ENCODE data around the gene MB21D2. TPM values are rescaled to one million over a fixed set of nuclear protein-coding genes. Genes with fewer than 3 reads are reported as not detected.
"Not testable (repeated sequence)": the region's sequence is repeated elsewhere in the genome, so short reads cannot be mapped to it uniquely, and the experiment has no call there.

Gene MB21D2
- polyA plus RNA-seq, 3 donors: 16.0 to 17.0 (median 16.3) TPM

DNA sequence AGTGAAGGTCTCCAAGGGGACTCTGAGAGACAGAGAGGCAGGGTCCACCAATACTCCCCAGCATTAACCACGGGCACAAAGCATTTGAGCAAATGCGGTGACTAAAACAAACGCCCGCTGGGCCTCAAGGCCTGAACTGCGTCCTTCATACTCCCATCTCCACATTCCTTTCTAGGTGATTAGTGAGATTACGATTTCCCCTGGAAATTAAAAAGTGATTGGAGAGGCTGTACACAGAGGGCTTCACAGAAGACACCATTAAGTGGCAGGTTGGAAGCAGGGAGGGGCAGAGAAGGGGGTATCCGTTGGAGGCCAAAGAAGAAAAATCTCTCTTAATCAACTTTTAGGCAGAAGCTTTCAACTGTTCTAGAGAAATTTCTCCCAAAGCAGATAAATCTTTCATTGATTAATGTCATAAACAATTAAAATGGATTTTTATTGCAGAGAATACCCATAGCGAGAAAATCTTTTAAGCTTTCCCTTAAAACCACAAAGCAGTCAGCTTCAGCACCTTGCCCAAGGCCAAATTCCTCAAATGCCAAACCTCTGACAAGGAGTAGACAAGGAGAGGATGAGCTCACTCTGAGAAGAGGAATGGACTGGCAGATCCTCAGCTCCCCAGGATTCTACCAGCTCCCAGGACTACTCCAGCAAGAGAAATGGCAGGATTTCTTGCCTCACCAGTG, 38.2 kb downstream of the MB21D2 start:
- DNase-seq (ENCODE audit: extremely low read depth in 1 of 11, low read depth in 9 of 11, low spot score in 4 of 11): peak in 5 of 11 donors; percentile 39 to 62 (median 54)

DNA sequence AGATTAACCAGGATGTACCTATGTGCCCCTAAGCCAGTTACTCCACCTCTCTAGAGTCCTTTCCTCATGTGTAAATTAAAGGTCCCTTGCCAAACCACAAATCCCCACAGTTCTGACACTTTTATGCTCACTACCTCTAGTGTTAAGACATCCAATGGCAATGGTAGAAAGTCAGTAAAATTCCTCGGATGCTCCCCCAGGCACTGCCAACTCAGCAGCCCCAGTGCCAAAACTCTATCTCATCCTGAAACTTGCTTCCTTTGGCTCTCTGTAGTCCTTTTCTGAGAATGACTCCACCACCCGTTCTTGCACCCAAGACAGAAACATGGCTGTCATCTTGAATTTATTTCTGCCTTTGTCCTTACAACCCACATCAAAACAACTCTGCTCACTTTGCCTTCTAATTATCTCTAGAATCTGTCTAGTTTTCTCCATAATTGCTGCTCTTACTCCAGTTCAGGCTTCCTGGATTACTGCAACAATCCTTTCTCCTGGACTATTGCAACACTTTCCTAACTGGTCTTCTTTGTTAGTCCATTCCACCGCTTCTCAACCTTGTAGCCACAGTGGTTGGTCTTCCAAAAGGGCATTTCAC, 41.6 kb downstream of the MB21D2 start:
- DNase-seq (ENCODE audit: extremely low read depth in 1 of 11, low read depth in 9 of 11, low spot score in 4 of 11): no peak

DNA sequence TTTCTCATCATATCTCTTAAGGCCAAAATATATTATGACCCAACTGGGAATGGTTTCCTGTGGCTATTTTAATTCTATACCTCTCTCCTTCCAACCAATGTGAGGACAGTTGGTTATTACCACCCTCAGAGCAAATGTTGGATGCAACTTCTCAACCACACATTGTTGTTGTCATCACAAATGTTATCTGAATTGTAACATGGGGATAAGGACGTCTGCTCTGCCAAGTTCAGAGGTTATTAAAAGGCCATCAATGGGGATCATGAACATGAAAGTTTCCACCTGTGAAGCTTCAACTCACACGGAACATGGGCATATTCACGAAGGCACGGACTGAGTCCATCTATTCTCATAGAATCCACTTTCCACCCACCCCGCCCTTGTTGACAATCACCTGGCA, 46.8 kb downstream of the MB21D2 start:
- DNase-seq (ENCODE audit: extremely low read depth in 1 of 11, low read depth in 9 of 11, low spot score in 4 of 11): no peak

GRCh38 chr3:192869131-192870031, 48.3 kb downstream of the MB21D2 start:
- no peak for DNase-seq (ENCODE audit: extremely low read depth in 1 of 11, low read depth in 9 of 11, low spot score in 4 of 11)

GRCh38 chr3:192867645-192868044, 50.0 kb downstream of the MB21D2 start:
- DNase-seq (ENCODE audit: extremely low read depth in 1 of 11, low read depth in 9 of 11, low spot score in 4 of 11): no peak

- DNase-seq (ENCODE audit: extremely low read depth in 1 of 11, low read depth in 9 of 11, low spot score in 4 of 11): no peak
These were observed 50.9 kb downstream of the MB21D2 start for GRCh38 chr3:192866804-192867203.

DNA sequence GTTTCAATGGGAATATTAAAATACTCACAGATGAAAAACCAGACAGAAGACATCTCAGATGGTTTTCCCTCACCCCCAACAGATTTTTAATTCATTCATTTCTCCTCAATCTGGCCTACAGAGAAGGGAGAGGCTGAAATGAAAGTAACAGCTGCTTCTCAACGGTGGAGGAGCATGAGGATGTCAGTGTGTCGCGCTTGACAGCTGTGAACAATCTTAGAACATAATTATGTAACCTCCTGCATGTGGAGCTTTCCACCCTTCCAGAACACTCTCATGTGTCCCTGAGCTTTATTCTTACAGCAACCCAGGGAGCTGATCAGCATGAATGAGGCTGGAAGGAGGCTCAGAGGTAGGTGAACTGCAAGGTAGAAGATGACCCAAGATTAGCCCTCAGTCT, 52.7 kb downstream of the MB21D2 start:
- peak in 3 of 11 donors; percentile 22 to 68 (median 30) for DNase-seq (ENCODE audit: extremely low read depth in 1 of 11, low read depth in 9 of 11, low spot score in 4 of 11)

DNA sequence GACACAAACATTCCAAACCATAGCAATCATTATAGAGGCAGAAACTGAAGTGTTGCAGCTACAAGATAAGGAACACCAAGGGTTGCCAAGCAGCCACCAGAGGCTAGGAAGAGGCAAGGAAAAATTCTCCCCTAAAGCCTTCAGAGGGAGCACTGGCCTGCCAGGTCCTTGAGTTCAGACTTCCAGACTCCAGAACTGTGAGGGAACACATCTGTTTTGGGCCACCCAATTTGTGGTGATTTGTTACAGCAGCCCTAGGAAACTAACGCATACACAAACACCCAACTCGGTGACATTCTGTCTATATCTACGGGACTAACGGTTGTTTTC, 54.6 kb downstream of the MB21D2 start:
- DNase-seq (ENCODE audit: extremely low read depth in 1 of 11, low read depth in 9 of 11, low spot score in 4 of 11): no peak

DNA sequence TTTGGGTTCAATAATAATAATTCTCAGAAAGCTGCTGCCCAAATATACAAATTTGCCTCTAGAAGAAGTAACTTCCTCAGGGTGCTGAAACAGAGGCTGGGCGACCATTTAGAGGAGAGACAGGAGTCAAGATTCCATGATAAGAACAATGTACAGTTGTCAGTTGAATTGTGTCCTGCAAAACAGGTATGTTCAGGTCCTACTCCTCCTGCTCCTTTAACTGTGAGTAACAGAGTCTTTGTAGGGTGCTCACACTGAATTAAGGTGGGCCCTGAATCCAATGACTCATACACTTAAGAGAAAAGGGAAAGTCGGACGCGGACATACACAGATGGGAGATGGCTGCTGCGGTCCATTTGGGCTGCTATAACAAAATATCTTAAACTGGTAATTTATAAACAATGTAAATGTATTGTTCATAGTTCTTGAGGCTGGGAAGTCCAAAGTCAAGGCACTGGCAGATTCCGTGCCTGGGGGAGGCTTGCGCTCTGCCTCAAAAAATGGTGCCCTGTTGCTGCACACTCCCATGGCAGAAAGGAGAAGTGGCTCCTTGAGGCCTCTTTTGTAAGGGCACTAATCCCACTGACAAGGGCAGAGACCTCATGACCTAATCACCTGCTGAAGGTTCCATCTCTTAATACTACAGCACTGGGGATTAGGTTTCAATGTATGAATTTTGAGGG, 55.1 kb downstream of the MB21D2 start:
- DNase-seq (ENCODE audit: extremely low read depth in 1 of 11, low read depth in 9 of 11, low spot score in 4 of 11): no peak

- DNase-seq (ENCODE audit: extremely low read depth in 1 of 11, low read depth in 9 of 11, low spot score in 4 of 11): no peak
These were observed 55.7 kb downstream of the MB21D2 start for GRCh38 chr3:192861972-192862371.

DNA sequence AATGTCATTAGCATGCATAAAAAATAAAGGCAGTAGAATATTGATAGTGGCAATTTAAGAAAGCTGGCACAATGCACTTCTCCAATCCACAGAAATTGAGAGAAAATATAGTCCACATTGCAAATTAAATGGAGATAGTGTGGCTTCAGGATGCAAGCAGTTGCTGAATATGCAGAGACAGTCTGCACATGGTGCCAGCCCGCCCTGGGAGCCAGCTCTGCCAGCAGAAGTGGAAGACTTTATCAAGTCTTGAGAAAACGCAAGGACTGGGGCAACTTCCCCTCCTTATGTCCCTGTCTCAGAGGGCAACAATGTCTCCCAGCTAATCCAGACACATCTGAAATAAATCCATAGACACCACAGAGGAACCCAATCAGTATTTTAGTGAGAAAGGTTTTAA, 57.2 kb downstream of the MB21D2 start:
- no peak for DNase-seq (ENCODE audit: extremely low read depth in 1 of 11, low read depth in 9 of 11, low spot score in 4 of 11)

GRCh38 chr3:192858849-192859585, 58.6 kb downstream of the MB21D2 start:
- DNase-seq (ENCODE audit: extremely low read depth in 1 of 11, low read depth in 9 of 11, low spot score in 4 of 11): no peak

GRCh38 chr3:192857260-192857661, 60.4 kb downstream of the MB21D2 start:
- DNase-seq (ENCODE audit: extremely low read depth in 1 of 11, low read depth in 9 of 11, low spot score in 4 of 11): no peak

- no peak for DNase-seq (ENCODE audit: extremely low read depth in 1 of 11, low read depth in 9 of 11, low spot score in 4 of 11)
These were observed 62.2 kb downstream of the MB21D2 start for GRCh38 chr3:192855434-192855833.

DNA sequence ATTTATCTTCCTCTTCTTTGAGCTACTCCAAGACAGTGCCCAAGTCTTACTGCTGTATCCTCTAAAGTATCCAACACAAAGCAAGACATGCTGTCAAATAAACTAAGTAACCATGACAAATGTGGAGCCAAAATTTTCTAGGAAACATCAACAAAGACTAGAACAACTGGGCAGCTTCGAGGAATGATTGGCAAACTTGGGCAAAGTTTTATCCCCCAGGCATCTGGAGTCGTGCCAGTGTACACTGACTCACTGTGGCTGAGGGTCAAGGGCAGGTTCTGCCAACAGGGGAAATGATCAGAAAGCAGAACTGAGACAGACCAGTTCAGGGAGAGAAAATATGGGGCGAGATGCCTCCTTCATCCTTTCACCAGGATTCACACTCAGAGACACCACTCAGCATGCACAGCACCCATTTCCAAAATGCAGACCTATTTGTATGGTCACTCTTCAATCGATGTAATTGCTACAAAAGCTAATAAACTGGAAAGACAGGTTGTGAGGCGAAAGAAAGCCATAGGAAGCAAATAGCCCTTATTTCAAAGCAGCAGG, 65.8 kb downstream of the MB21D2 start:
- DNase-seq (ENCODE audit: extremely low read depth in 1 of 11, low read depth in 9 of 11, low spot score in 4 of 11): peak in 2 of 11 donors; percentile 27 to 29

GRCh38 chr3:192850451-192850981, 67.1 kb downstream of the MB21D2 start:
- DNase-seq (ENCODE audit: extremely low read depth in 1 of 11, low read depth in 9 of 11, low spot score in 4 of 11): peak in 2 of 11 donors; percentile 23 to 47

- not testable (repeated sequence) for DNase-seq (ENCODE audit: extremely low read depth in 1 of 11, low read depth in 9 of 11, low spot score in 4 of 11)
These were observed 67.8 kb downstream of the MB21D2 start for GRCh38 chr3:192849821-192850220.
